ENCODE results near the gene PLB1. TPM values are rescaled to one million over a fixed set of nuclear protein-coding genes. Genes with fewer than 3 reads are reported as not detected.
"Not testable (repeated sequence)": the region's sequence is repeated elsewhere in the genome, so short reads cannot be mapped to it uniquely, and the experiment has no call there.

PLB1 gene
- total RNA-seq, 1 experiment from 2014 or later: not detected

GRCh38 chr2:28665811-28666377 is 170.0 kb downstream of the PLB1 start:
- not testable (repeated sequence) for DNase-seq (ENCODE audit: low spot score)

GRCh38 chr2:28666496-28667184 is 170.8 kb downstream of the PLB1 start:
- no peak for DNase-seq (ENCODE audit: low spot score)

GRCh38 chr2:28667261-28667660 is 171.4 kb downstream of the PLB1 start:
- DNase-seq (ENCODE audit: low spot score): no peak

GRCh38 chr2:28668106-28668814 is 172.4 kb downstream of the PLB1 start:
- DNase-seq (ENCODE audit: low spot score): no peak

GRCh38 chr2:28668880-28669279 is 173.0 kb downstream of the PLB1 start:
- DNase-seq (ENCODE audit: low spot score): no peak

DNA sequence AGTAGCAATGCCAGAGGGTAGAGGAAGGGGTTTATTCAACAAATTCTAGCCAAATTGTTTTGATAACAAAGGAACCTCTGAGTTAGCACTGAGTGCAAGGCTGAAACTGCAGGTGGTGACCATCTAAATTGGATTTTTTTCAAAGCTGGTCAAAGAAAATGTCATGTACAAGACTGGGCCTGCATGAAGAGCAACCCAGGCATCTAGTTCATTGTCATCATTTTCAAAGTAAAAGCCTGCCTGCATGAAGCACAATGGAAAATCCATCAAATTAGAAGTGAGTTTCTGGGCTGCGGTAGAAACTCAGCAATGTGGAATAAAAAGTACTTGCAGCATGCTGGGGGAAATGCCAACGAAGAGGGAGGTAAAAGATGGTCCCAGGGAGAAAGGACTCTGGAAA is 175.0 kb downstream of the PLB1 start:
- DNase-seq (ENCODE audit: low spot score): no peak

- DNase-seq (ENCODE audit: low spot score): no peak
Measured at GRCh38 chr2:28673338-28673737, 177.5 kb downstream of the PLB1 start.

DNA sequence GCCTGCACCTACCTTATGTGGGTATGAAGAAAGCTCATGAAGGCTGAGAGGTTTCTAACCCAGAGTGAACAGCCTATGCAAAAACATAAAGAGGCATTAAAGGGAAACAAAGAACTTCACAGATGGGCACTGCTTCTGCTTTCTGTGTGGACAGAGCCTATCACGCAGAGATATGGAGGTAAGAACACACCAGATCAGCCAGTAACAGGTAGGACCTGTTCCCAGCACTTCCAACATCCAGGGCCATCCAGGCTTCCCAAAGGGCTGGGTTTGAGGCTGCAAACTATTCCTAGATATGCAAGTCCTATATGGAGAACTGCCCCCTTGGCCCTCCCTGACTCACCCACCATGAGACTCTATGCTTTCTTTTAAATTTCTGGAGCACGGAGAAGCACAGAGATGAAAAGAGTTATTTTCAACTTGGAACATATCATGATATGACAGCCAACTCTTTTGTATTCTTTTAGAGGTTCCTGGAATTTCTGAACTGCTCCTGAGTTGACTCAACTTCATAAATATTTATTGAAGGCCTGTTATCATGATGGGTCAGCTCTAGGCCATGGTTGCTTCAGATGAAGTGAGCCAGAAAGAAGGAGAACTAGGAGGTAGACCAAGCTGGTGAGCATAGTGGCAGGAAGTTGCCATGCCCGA is 178.3 kb downstream of the PLB1 start:
- no peak for DNase-seq (ENCODE audit: low spot score)

GRCh38 chr2:28674713-28675068 is 178.8 kb downstream of the PLB1 start:
- DNase-seq (ENCODE audit: low spot score): no peak

DNA sequence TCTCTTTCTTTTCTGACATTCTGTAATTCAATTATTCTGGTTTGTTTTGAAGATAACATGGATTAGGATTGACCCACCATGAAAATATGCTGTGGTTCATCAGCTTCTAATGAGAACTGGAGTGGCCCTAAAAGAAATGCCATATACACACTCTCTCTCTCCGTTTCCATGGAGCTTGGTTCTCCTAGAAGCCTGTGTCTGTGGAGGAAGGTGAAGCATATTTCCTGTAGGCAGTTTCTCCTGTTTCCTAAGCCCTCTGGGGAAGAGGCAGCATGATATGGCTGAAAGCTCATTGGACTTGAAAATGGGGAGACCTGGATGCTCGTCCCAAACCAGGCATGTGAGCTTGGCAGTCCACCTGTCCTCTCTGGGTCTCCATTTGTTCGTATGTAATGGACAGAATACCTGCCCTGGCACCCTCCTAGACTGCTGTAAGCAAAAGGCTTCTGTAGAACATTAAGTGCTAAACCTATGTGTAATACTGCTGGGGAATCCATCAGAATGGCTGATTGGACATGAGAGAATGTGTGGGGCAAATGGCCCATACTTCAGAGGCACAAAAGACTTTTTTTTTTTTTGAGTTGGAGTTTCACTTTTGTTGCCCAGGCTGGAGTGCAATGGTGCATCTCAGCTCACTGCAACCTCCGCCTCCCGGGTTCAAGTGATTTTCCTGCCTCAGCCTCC is 180.4 kb downstream of the PLB1 start:
- DNase-seq (ENCODE audit: low spot score): no peak

- no peak for DNase-seq (ENCODE audit: low spot score)
Measured at GRCh38 chr2:28678175-28678855, 182.5 kb downstream of the PLB1 start.

- DNase-seq (ENCODE audit: low spot score): no peak
Measured at GRCh38 chr2:28678944-28679343, 183.1 kb downstream of the PLB1 start.

DNA sequence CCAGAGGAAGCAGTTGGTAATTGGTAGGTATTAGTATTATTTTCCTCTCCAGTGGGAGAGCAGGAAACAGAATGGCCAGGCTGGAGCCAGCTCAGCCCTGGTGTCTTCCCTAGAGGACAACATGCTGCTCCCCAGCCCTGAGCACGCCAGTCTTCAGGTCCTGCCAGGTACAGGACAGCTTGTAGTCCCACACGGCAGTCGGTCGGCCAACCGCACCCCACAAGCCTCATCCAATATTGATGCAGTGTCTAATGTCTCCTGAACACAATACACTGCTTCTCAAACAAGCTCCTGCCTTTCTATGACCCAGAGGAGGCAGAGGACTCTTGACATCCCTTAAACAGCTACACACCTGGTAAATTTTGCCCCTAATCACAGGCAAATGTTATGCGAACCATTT is 184.8 kb downstream of the PLB1 start:
- no peak for DNase-seq (ENCODE audit: low spot score)

GRCh38 chr2:28681158-28681571 is 185.3 kb downstream of the PLB1 start:
- DNase-seq (ENCODE audit: low spot score): no peak

- DNase-seq (ENCODE audit: low spot score): no peak
Measured at GRCh38 chr2:28681606-28682005, 185.7 kb downstream of the PLB1 start.

DNA sequence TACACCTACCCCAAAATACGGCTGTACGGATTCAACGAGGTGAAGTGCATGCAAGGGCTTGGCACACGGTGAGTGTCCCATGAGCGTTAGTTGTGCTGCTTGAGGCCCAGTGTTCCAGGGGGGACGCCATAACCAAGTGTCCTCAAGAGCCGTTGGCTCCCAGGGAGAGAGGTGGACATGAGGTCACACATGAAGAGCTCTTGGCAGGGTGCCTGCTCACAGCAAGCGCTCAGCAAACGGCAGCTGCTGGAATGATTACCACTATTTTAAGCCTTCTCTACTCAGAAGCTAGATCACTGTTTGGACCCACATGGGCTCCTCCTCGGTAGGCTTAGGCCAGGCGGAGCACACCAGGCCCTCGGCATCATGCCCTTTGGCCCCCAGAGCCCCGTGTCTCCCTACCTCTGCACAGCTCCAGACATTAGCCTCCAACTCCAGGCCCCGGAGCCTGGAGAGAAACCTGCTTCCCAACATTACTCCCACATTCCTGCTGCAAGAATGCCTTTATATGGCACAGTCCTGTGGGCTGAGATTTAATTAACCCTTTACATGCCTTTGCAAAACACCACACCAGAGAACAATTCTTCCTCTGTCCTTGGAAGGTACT is 187.3 kb downstream of the PLB1 start:
- DNase-seq (ENCODE audit: low spot score): peak; percentile 86

- peak; percentile 41 for DNase-seq (ENCODE audit: low spot score)
Measured at GRCh38 chr2:28684142-28684858, 188.4 kb downstream of the PLB1 start.

DNA sequence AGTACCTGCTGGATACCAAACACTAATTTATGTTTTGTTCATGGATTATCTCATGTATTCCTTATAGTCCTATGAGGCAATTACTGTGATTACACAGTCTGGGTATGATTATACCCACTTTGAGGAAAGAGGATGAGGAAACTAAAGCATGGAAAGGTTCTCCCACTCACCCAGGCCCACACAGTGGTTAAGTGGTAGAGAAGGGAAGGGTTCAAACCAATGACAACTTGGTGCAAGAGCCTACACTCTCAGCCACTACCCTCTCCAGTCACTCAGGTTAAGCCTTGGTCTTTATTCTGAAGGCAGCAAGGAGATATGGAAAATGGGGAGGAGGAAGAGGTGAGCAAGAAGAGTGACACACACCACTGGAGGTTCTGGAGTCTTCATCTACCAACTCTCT is 191.3 kb downstream of the PLB1 start:
- DNase-seq (ENCODE audit: low spot score): no peak

GRCh38 chr2:28687640-28688385 is 192.0 kb downstream of the PLB1 start:
- DNase-seq (ENCODE audit: low spot score): no peak

- no peak for DNase-seq (ENCODE audit: low spot score)
Measured at GRCh38 chr2:28688818-28689217, 193.0 kb downstream of the PLB1 start.
